Stimulated activated CD4-positive, alpha-beta T cell treated with anti-CD3 and anti-CD28 coated beads, Interleukin-4, amount 100 ng/mL, for 24 hours (primary cell): ENCODE data around the gene PLEKHA5.
"Not testable (repeated sequence)": the region's sequence is repeated elsewhere in the genome, so short reads cannot be mapped to it uniquely, and the experiment has no call there.

Experiments
- DNase-seq: peaks from one replicate; pipeline ENCODE4 v3.0.0-alpha.2; 2020

PLEKHA5 gene

GRCh38 chr12:19369691-19370148, 240.2 kb downstream of the PLEKHA5 start:
- DNase-seq: no peak

- no peak for DNase-seq
Measured at GRCh38 chr12:19373586-19373985, 244.1 kb downstream of the PLEKHA5 start.

GRCh38 chr12:19375888-19376287, 246.4 kb downstream of the PLEKHA5 start:
- DNase-seq: no peak

- DNase-seq: no peak
Measured at GRCh38 chr12:19376691-19377090, 247.2 kb downstream of the PLEKHA5 start.

DNA sequence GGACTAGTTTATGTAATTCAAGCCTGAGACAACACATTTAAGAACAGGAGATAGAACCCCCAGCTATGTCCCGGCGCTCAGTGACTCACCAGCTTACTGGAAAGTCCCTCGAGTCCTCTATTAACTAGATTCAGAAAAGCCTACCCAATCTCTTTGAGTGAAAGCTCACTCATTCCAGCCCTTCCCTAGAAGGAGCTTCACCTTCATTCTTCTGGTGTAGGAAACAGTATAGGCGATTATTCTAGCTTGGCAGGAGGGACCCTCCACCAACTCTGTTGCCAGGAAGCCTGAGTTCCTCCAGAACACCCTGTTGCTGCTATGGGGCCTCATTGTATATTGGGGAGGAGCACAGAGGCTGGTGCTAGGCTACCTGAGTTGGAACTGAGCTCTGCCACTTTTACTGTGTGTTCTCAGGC, 252.6 kb downstream of the PLEKHA5 start:
- DNase-seq: peak; percentile 49

DNA sequence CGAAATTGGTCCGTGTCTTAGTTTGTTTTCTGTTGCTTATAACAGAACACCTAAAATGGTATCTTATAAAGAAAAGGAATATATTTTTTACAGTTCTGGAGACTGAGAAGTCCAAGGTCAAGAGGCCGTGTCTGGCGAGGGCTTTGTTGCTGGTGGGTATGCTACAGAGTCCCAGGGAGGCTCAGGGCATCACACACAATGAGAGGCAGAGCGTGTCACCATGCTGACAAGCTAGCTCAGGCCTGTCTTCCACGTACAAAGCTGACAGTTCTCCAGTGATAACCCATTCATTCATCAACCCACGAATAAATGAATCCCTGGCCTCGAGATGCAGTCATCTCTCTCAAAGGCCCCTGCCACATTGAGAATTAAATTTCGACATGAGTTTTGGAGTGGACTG, 253.0 kb downstream of the PLEKHA5 start:
- DNase-seq: no peak

DNA sequence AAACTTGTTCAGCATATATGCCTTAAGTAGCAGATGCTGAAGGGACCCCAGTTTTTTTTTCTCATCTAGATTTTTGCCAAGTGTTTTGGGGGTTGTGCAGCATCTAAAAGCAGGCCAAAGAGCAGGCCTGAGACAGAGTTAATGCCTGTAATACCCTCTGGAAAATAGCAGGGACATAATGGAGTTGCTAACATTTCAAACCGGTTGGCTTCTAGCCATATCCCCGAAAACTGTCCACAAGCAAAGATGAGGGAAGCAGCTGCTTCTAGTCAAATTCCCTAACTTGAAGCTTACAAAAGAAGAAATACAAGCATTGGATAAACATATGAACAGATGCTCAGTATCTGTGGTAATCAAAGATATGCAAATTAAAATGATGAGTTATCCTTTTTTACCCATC, 257.6 kb downstream of the PLEKHA5 start:
- no peak for DNase-seq

DNA sequence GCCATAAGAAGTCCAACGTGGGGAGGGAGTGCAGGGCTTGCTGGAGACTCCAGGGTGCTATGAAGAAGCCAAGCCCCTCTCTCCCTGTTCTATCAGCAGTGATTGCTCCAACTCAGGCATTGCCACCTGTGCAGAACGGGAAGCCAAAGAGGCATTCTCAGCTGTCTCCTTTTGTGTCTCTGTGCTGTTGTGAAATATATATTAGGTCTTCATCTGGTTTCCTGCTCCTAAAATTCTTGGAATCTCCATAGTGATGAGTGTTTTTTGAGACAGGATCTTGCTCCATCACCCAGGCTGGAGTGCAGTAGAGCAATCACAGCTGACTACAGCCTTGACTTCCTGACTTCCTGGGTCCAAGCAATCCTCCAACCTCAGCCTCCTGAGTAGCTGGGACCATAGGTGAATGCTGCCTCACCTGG, 258.6 kb downstream of the PLEKHA5 start:
- DNase-seq: no peak

DNA sequence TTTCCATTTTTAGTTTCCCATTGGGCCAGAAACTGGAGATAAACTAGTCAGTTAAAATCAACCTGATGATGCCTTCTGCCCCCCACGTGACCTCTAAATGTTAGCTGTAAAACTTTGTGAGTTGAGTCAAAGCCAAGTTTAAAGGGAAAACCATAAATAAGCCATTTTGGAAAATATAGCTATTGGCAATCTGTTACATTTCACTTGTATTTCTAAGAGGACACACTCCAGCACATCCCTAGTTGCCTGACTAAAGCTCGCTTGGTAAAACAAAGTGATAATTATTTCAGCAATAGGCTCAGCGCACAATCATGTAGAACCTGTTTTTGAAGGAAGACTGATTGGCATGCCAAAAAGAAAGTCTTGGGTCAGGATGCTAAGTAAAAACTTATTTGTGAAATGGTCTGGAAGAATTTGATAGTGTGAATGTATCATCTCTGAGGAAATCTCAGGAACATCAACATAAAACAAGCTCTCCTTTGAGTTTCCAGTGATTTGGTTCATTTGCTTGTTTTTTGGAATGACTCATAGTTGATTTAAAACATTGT, 260.6 kb downstream of the PLEKHA5 start:
- DNase-seq: no peak

GRCh38 chr12:19392644-19393043, 263.1 kb downstream of the PLEKHA5 start:
- DNase-seq: not testable (repeated sequence)

DNA sequence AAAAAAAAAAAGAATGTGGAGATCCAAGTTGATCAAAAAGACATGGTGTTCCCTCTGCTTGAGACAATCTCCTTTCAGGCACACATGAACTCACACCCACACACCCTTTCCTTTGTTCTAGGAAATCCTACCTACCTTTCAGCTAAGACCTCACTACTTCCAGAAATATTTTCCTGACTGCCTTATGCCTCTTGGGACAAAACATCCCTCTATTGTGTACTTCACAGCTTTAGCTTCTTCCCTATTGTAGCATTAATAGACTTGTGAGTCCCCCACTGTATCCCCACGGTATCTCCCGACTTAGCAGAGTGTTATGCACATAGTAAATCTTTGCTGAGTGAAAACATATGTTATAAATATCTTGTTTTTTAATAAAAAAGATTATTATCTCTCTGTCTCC, 264.9 kb downstream of the PLEKHA5 start:
- DNase-seq: no peak

DNA sequence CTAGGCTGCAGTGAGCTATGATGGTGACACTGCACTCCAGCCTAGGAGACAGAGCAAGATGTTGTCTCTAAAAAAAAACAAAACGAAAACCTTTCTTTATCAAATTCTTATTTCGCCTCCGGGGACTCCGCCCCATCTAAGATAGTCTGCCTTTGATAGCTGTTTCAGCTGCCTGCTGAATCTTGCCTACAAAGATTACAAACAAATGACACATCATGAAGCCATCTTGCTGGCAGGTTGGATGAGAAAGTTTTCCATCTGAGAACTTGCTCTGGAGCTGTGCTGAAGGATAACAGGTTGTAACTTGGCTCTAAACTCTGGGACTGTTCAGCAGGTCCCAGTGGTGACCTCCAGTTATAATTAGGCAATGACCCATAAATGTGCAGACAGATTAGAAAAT, 268.0 kb downstream of the PLEKHA5 start:
- no peak for DNase-seq

GRCh38 chr12:19398376-19399363, 269.1 kb downstream of the PLEKHA5 start:
- no peak for DNase-seq

- not testable (repeated sequence) for DNase-seq
Measured at GRCh38 chr12:19400649-19401285, 271.2 kb downstream of the PLEKHA5 start.

GRCh38 chr12:19402211-19402610, 272.7 kb downstream of the PLEKHA5 start:
- no peak for DNase-seq

DNA sequence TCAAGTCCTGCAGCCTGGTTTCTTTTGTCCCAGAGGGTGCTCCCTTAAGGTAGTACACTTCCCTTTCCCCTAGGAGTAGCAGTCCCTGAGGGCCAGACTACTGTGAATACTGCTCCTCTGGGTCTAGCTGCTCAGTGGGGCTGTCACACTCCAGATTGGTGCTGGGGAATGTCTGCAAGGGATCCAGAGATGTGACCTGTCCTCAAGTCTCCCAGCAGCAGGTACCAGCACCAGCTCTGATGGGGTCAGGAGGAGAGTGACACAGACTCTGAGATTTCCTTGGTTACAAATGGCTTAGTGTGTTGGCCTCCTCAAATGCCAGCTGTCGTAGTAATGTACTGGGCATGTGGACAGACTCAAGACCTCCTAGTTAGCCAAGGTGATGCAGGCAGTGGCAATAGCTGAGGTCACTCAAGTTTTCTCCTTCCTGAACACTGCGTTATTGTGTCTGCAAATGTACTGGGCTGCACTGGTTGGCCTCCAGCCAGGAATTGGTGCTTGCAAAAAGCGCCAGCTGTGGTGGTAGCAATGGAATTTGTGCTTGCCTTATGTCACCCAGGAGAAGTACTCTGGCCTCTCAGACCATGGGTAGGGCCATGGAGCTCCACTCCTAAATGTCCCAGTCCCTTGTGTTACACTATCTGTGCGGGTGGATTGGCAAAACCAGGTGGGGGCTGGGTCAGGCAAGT, 273.4 kb downstream of the PLEKHA5 start:
- no peak for DNase-seq

DNA sequence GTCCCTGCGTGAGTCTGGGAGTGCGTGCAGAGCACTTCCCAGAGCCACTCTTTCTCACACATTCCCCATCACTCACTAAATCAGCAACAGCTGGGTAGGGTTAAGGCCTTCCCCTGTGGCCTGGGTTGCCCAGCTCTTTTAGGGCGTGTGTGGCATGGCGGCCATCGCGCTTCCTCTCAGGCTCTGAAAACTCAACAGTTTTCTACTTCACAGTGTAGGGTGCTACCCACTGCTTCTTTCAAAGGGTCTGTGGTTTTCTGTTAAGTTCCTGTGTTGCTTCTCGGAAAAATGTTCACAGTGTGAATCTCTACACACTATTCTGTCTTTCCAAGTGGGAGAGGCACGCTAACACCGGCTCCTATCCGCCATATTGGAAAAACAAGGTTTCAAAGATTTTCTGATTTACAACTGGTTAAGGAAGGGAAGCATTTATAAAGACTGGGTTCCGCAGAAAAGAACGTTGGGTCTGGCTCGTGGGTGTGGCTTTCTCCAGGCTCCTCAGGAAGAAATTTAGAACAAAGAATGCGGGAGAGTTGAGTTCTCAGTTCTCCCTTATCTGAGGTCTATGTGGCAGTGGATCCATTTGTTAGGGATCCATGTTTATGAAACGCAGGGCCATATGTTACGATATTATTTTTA, 274.8 kb downstream of the PLEKHA5 start:
- no peak for DNase-seq

DNA sequence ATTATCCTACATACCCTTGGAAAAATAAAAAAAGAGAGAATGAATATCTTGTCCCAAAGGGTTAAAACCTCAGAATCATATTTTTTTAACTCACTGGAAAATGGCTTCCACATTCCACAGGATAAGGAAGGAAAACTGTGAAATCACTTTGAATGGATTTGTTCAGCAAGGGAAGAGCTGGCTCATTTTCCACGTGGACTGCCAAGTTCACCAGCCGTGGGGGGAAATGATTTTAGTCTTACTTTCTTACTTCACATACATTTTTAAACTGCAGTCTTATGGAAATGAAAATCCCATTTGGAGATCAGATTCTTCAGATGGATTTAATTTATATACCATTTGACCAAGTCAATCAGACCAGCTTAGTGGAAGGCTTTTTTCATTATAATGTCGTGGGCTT, 279.8 kb downstream of the PLEKHA5 start:
- no peak for DNase-seq

DNA sequence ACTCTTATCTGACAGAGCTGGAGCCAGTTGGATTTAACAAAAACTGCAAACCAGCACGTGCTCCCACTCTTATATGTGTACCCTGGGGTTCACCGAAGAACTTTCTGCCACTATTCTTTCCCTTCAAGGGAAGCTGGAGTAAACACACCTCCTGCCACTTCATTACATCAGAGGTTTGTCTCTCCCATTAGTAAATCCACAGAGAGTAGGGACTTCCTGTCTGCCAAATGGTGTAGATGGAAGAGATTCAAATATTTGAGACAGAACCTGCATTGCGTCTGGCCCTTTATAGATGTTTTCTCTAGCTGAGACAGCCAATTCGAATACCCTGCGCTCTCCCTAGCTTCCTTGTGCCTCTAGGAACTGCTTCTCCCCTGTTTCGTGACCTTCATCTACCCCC, 280.7 kb downstream of the PLEKHA5 start:
- DNase-seq: no peak

GRCh38 chr12:19410629-19411185, 281.2 kb downstream of the PLEKHA5 start:
- no peak for DNase-seq

DNA sequence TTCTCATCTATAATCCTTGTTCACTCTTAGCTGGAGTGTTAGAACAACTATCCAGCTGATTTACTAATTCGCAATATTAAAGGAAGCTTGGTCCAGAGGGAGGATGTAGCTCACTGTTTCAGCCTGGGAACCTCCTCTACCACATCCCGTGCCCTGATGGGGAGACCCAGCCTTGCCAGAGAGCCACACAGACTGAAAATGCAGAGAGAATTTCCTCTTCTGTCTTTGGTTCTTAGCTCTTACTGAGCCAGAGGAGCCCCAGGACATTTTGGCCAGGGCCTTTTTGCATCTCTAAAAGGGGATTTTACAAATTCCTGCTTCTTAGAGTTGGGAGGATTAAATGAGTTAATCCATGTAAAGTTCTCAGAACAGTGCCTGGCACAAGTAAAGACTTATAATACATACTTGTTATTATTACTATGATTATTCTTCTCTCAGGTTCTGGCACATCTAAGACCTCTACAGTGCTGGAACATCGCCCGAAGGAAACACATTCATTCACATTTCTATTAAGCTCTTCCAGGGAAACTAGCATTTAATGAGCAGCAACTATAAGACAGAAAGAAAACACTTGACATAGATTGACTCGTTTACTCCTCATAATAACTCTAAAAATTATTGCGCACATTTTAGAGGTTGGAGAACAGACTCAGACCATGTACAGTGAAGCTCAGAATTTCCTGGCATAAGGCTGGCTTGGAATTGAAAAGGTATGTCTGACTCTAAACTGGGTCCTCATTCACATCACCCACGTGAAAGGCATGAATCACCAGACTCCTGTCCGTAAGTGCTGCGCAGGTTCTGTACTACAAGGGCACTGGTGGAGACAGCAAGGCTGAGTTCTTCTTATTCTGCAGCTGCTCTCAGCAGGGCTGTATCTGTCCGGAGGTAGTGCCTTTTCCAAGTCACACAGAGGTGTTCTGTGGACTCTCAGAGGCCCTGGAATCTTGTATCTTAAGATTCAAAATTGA, 282.0 kb downstream of the PLEKHA5 start:
- DNase-seq: no peak
